HG03064 (cell line): ENCODE data around the gene RNF212.
"Not testable (repeated sequence)": the region's sequence is repeated elsewhere in the genome, so short reads cannot be mapped to it uniquely, and the experiment has no call there.

Source experiments
- ATAC-seq: cut with Tn5 transposase; IDR thresholded peaks from one replicate; pipeline ENCODE4 v1.9.1; 2021; ENCODE audit warnings: low read depth; ENCODE audit not compliant: unreplicated experiment

The RNF212 gene

GRCh38 chr4:1050486-1051213, 62.7 kb downstream of the RNF212 start:
- ATAC-seq: no peak

- ATAC-seq: no peak
These were observed 63.8 kb downstream of the RNF212 start for GRCh38 chr4:1049591-1049905.

DNA sequence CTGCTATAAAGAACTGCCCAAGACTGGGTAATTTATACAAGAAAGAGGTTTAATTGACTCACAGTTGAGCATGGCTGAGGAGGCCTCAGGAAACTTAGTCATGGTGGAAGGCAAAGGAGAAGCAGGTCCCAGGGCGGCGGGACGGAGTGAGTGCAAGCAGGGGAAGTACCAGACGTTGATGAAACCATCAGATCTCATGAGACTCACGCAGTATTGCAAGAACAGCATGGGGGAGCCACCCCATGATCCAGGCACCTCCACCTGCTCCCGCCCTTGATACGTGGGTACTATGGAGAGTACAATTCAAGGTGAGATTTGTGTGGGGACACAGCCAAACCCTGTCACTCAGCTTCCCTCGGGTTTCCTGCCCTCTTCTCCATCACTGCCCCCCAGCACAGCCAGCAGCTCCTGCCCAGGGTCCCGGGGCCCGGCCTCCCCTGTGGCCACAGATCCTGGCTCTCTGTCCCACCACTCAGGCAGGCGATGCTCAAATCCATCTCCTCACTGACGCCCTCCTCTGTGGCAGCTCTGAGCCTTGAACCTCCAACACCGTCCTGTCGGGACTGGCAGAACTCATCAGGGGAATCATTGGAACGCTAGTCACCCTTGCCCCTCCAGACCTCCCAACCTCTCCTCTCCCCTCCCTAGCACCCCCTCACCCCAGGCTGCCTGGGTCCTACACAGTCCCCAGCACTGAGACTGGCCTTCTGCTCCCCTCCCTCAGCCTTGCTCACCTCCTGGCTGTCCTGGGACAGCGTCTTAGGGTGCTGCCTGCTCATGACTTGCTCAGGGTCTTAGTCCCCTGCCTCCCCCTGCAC, 64.4 kb downstream of the RNF212 start:
- no peak for ATAC-seq

GRCh38 chr4:1047976-1048772, 65.2 kb downstream of the RNF212 start:
- ATAC-seq: no peak

- ATAC-seq: no peak
These were observed 66.0 kb downstream of the RNF212 start for GRCh38 chr4:1047106-1047975.

DNA sequence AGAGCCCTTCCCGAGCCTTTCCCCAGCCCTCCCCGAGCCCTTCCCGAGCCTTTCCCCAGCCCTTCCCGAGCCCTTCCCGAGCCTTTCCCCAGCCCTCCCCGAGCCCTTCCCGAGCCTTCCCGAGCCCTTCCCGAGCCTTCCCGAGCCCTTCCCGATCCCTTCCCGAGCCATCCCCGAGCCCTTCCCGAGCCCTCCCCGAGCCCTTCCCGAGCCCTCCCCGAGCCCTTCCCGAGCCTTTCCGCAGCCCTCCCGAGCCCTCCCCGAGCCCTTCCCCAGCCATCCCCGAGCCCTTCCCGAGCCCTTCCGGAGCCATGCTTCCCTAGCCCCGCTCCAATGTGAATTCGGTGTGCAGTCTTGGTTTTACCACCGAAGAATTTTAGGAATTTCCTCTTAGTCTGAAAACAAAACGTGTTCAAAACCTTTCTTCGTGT, 66.8 kb downstream of the RNF212 start:
- ATAC-seq: not testable (repeated sequence)

GRCh38 chr4:1045595-1046201, 67.7 kb downstream of the RNF212 start:
- no peak for ATAC-seq

GRCh38 chr4:1045193-1045594, 68.2 kb downstream of the RNF212 start:
- no peak for ATAC-seq

GRCh38 chr4:1044469-1045192, 68.7 kb downstream of the RNF212 start:
- ATAC-seq: no peak

DNA sequence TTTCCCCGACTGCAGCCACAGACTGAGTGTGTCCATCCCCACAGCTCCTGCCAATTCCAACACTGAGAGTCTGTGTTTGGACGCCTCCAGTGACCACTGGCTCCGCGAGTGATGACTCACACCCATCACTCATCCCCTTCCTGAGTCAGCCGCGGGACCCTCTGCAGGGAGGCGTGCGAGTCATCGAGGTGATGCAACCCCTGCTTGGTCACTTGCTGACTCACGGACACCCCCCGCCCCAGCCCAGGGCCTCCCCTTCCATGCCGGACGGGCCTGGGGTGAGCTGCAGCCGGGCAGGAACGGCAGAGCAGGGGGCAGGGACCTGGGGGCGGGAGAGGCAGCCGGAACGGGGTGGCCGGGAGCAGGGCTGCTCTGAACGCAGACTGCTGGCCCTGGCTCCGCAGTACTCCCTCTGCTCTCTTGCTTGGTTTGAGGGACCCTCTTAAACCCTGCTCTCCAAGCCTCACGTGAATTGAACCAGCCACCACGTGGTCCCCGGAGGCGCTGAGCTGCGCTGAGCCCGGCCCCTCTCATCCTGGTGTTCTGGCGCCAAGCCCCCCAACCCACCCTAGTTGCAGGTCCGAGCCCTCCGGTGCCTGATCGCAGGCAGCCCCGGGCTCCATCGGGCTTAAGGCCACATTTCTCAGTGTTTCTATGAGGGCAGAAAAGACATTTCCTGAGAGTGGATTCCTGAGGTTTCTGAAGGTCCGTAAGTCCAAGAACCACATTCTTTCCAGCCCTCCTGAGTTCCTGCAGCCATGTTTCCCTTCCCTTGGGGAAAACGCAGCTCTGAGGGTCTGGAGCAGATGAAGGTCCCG, 69.5 kb downstream of the RNF212 start:
- ATAC-seq: no peak

- no peak for ATAC-seq
These were observed 70.2 kb downstream of the RNF212 start for GRCh38 chr4:1043162-1043561.

DNA sequence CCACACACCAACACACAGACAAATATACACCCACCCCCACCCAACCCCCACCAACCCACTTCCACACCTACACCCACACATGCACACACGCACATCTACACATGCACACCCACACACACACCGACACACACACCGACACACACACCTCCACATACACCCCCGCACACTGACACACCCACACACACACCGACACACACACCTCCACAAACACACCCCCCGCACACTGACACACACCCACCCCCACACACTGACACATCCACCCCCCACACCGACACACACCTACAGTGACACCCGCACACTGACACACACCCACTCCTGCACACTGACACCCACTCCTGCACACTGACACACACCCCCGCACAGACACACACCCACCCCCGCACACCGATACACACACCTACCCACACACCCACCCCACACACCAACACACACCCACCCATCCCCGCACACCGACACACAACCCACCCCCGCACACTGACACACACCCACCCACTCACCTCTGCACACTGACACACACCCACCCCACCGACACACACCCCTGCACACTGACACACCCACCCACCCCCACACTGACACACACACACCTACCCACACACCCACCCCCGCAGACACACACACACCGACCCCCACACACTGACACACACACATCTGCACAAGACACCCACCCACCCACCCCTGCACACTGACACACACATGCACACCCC, 70.9 kb downstream of the RNF212 start:
- no peak for ATAC-seq

DNA sequence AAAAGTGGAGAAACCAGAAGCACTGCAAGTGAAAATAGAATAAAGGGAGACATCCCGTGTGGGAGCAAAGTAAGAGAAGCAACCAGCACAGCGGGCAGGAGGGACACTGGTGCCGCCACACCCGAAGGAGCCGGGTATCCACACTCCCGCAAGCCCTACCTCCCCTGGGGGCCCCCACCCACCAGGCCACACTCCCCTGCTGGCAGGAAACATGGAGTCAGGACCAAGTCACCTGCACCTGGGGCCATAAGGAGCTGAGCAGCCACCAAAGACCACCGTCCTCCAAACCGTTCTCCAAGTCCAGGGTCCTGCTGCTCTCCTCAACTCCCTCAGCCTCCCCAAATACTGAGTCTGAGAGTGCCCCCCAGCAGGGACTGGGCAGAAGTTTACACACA, 71.4 kb downstream of the RNF212 start:
- no peak for ATAC-seq

DNA sequence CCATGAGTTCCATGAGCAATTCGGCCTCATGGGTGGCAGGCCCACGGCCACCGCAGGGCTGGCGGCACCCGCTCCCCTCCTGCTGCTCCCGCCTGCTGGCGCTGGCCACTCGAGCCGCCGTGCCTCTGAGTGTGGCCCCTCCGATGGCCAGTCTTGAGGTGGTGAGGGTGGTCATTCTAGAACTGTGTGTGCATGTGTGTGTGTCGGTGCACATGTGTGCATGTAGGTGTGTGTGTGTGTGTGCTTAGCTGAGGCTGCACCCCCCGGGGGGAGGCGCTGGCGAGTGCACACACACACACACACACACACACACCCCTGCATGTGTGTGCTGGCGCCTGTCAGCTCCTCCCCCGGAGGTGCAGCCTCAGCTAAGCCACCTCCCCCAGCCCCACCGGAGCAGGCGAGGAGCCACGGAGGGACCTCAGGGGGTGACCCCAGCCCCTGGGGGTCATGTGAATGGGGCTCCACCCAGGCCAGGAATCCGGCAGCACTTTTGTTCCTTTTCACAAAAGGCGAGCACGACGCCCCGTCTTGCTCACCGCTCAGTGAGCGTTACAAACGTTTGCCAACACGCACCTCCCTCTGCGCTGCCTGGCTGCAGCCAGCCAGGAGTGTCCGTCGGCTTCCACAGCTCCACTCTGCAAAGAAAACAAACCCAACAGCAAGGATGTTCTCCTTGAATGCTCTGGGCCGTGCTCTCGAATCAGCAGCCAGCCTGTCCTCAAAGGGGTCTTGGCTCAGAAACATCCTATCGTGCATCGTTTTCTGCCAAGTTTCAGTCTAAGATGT, 72.0 kb downstream of the RNF212 start:
- no peak for ATAC-seq

- ATAC-seq: no peak
These were observed 72.8 kb downstream of the RNF212 start for GRCh38 chr4:1040344-1041146.
